Neuron (in vitro differentiated cells): ENCODE data around the gene ZNF407.

ENCODE experiments used
- H2AFZ ChIP-seq: one replicate; pipeline ENCODE4 v1.6.1; 2013; ENCODE audit warnings: low read depth, mild to moderate bottlenecking, inconsistent platforms, low read length, moderate library complexity
- H3K27me3 ChIP-seq: one replicate; pipeline ENCODE4 v1.6.1; 2013; ENCODE audit warnings: low read length; ENCODE audit not compliant: insufficient read depth
- H3K36me3 ChIP-seq: one replicate; pipeline ENCODE4 v1.6.1; 2013; ENCODE audit warnings: low read length; ENCODE audit not compliant: insufficient read depth
- H3K4me1 ChIP-seq: one replicate; pipeline ENCODE4 v1.6.1; 2013; ENCODE audit warnings: low read length; ENCODE audit not compliant: insufficient read depth
- H3K4me3 ChIP-seq: 2 replicates; pipeline ENCODE4 v1.5.1; 2013; ENCODE audit warnings: mild to moderate bottlenecking, low read length, moderate library complexity
- H3K9me3 ChIP-seq: one replicate; pipeline ENCODE4 v1.6.1; 2013; ENCODE audit warnings: low read length

Gene ZNF407

DNA sequence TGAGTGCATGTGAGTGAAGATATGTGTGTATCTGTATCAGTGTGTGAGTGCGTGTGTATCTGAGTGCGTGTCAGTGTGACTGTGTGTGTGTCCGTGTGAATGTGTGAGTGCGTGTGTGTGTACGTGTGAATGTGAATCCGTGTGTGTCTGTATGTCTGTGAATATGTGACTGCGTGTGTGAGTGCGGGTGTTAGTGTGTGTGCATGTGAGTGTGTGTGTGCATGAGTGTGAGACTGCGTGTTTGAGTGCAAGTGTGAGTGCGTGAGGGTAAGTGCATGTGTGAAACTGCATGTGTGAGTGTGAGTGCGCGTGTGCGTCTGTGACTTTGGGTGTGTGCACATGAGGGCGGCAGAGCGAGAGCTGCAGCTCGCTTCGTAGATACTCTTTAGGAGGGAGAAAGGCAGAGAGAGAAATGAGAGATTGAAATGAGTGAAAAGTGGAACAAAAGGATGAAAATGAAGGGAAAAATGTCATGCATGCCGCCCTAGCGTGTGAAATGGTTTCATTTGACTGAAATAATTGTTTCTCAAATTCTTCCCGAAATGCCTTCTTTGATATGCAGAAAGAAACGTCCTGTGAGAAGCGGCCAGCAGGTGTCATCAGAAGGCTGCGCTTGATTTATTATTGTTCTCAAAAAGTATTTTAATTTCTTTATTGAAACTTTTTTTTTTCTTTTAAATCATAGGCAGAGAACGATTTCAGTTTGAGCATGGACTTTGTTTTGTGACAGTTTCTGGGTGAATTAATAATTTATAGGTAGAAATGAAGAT lies 25.6 kb downstream of the ZNF407 start:
- no peak overlapping the region for H3K4me3 ChIP-seq

DNA sequence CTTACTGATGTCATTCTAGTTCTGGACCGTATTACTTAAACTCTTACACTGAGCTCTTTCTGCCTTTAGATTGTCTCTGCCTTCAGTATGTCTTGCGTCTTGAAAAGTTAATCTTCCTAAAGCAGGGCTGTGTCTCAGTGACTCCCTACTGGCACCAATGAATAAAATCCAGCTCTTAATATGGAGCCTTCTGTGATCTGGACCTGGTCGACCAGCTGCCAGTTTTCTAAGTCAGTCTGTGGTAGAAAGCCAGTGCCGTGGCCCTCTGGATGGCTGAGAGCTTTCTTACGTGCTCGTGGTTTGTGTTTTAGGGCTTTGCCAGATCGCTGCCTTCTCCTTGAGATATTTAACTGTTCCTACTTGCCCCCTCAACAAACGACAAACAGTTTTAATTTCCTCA lies 26.8 kb downstream of the ZNF407 start:
- Histone ChIP-seq H3K4me3 (no peak overlapping the region), H3K27me3 (no peaks in the 10 kb centered on the region), H3K36me3 (no peaks in the 10 kb centered on the region), H3K4me1 (no peaks in the 10 kb centered on the region), H2AFZ (no peak overlapping the region), H3K9me3 (no peaks in the 10 kb centered on the region)

More for the DNA sequence above, 25.6 kb downstream of the ZNF407 start:
- H3K36me3 ChIP-seq: no peaks in the 10 kb centered on the region
- H3K9me3 ChIP-seq: no peaks in the 10 kb centered on the region
- H3K4me1 ChIP-seq: no peaks in the 10 kb centered on the region
- no peaks in the 10 kb centered on the region for H3K27me3 ChIP-seq
- H2AFZ ChIP-seq: no peak overlapping the region

DNA sequence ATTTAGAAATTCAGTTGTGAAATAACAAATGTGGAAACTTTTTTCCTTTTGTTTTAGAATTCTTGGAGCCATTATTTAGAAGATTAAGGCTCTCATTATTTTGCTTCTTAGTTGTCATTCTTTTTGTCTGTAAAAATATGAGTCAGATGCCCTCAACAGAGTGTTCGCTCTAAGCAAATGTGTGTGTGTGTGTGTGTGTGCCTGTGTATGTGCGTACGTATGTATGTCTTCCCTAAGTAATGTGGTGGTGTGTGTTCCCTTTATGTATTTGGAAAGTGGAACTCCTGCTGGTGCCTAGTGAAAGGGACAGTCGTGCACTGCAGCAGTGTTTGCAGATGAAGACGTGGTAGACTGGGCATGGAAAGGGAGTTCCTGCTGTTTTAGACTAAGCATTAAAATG lies 27.5 kb downstream of the ZNF407 start:
- Histone ChIP-seq H3K36me3 (no peaks in the 10 kb centered on the region), H3K4me3 (no peak overlapping the region), H3K9me3 (no peaks in the 10 kb centered on the region), H3K27me3 (no peaks in the 10 kb centered on the region), H2AFZ (no peak overlapping the region), H3K4me1 (no peaks in the 10 kb centered on the region)

DNA sequence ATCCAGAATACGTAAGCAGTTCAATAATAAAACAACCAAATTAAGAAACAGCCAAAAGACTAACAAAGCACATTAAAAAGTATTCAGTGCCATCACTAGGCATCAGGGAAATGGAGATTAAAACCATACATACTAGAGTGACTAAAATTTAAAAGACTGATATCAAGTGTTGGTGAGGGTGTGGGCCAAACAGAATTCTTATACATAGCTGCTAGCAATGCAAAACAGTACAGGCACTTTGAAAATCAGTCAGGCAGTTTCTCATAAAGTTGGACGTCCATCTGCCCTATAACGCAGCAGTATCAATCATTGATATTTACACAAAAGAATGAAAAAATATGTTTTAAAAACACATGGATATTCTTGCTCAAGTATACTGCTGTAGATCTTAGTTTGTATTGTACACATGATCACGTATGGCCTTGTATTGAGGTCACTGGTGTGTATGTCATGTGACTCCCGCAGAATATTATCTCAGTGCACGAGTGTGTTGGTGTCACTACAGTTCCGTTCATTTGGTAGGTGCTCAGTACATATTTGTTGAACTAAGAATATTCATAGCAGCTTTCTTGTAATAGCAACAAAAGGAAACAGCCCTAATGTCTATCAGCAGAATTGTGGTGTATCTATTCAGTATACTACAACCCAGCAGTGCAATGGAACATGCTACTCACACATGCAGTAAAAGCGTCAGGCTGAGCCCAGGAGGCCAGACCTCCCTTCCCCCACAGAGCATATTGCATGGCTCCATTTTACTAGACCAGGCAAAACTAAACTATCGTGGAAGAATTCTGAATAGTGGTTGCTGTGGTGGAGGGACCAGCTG lies 28.6 kb downstream of the ZNF407 start:
- Histone ChIP-seq H3K9me3 (no peaks in the 10 kb centered on the region), H2AFZ (no peak overlapping the region), H3K4me1 (no peaks in the 10 kb centered on the region), H3K36me3 (no peaks in the 10 kb centered on the region), H3K4me3 (no peak overlapping the region), H3K27me3 (no peaks in the 10 kb centered on the region)

DNA sequence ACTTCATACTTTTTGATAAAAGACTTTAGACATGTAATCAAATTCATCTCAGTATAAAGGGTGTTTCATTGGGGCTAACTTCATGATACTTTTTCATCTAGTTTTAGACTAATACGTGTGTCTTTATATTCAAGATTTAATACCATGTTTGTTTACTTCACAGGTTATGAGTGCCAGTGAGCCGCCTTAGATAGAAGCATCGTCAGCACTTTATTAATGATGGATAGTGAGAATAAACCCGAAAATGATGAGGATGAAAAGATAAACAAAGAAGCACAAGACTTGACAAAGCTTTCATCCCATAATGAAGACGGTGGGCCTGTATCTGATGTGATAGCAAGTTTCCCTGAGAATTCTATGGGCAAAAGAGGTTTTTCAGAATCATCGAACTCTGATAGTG lies 33.1 kb downstream of the ZNF407 start:
- no peak overlapping the region for H3K4me3 ChIP-seq
- H3K4me1 ChIP-seq: no peaks in the 10 kb centered on the region
- H3K27me3 ChIP-seq: no peaks in the 10 kb centered on the region
- H2AFZ ChIP-seq: no peak overlapping the region
- peaks cover 17% of the 10 kb centered on the region for H3K36me3 ChIP-seq
- no peaks in the 10 kb centered on the region for H3K9me3 ChIP-seq

DNA sequence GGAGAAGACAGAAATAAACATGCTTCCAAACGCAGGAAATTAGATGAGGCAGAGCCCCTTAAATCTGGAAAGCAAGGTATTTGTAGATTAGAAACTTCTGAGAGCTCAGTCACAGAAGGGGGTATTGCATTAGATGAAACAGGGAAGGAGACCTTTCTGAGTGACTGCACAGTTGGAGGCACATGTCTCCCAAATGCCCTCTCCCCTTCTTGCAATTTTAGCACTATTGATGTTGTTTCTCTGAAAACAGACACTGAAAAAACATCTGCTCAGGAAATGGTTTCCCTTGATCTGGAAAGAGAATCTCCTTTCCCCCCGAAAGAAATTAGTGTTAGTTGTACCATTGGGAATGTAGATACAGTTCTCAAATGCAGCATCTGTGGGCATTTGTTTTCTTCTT lies 33.5 kb downstream of the ZNF407 start:
- H2AFZ ChIP-seq: no peak overlapping the region

DNA sequence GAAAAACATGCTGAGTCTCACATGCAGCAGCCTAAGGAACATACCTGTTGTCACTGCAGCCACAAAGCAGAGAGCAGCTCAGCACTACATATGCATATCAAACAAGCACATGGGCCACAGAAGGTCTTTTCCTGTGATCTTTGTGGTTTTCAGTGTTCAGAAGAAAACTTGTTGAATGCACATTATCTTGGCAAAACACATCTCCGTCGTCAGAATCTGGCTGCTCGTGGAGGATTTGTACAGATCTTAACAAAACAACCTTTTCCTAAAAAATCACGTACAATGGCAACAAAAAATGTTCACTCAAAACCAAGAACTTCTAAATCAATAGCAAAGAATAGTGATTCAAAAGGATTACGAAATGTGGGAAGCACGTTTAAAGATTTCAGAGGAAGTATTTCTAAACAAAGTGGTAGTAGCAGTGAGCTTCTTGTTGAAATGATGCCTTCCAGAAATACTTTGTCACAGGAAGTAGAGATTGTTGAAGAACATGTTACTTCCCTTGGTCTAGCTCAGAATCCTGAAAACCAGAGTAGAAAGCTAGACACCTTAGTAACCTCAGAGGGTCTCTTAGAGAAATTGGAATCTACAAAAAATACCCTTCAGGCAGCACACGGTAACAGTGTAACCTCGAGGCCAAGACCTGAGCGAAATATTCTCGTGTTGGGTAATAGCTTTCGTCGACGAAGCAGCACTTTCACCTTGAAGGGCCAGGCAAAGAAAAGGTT lies 34.1 kb downstream of the ZNF407 start:
- no peaks in the 10 kb centered on the region for H3K27me3 ChIP-seq
- H3K36me3 ChIP-seq: peaks cover 17% of the 10 kb centered on the region
- H2AFZ ChIP-seq: no peak overlapping the region
- H3K9me3 ChIP-seq: no peaks in the 10 kb centered on the region
- H3K4me1 ChIP-seq: no peaks in the 10 kb centered on the region
- no peak overlapping the region for H3K4me3 ChIP-seq

More for the DNA sequence above, 33.5 kb downstream of the ZNF407 start:
- no peaks in the 10 kb centered on the region for H3K9me3 ChIP-seq
- H3K36me3 ChIP-seq: peaks cover 17% of the 10 kb centered on the region
- no peak overlapping the region for H3K4me3 ChIP-seq
- H3K27me3 ChIP-seq: no peaks in the 10 kb centered on the region
- no peaks in the 10 kb centered on the region for H3K4me1 ChIP-seq

DNA sequence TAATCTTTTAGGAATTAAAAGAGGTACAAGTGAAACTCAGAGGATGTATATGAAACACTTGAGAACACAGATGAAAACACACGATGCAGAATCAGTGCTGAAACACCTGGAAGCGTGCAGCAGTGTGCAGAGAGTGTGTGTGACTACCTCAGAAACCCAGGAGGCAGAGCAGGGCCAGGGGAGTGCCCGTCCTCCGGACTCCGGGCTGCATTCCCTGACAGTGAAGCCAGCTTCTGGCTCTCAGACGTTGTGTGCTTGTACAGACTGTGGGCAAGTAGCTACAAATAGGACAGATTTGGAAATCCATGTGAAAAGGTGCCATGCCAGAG lies 34.6 kb downstream of the ZNF407 start:
- no peak overlapping the region for H2AFZ ChIP-seq
- no peaks in the 10 kb centered on the region for H3K9me3 ChIP-seq

DNA sequence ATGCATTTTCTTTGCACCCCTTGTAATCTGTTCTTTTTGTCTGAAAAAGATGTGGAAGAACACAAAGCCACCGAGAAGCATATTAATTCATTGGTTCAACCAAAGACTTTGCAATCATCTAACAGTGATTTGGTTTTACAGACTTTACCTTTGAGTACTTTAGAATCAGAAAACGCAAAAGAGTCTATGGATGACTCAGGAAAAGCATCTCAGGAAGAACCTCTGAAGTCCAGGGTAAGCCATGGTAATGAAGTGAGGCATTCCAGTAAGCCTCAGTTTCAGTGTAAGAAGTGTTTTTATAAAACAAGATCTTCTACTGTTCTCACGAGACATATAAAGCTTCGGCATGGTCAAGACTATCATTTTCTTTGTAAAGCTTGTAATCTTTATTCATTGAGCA lies 35.2 kb downstream of the ZNF407 start:
- no peaks in the 10 kb centered on the region for H3K27me3 ChIP-seq
- H2AFZ ChIP-seq: no peak overlapping the region
- H3K36me3 ChIP-seq: peaks cover 17% of the 10 kb centered on the region
- H3K9me3 ChIP-seq: no peaks in the 10 kb centered on the region
- H3K4me3 ChIP-seq: no peak overlapping the region
- H3K4me1 ChIP-seq: no peaks in the 10 kb centered on the region

More for the DNA sequence above, 34.6 kb downstream of the ZNF407 start:
- H3K36me3 ChIP-seq: peaks cover 17% of the 10 kb centered on the region
- no peak overlapping the region for H3K4me3 ChIP-seq
- no peaks in the 10 kb centered on the region for H3K27me3 ChIP-seq
- no peaks in the 10 kb centered on the region for H3K4me1 ChIP-seq

DNA sequence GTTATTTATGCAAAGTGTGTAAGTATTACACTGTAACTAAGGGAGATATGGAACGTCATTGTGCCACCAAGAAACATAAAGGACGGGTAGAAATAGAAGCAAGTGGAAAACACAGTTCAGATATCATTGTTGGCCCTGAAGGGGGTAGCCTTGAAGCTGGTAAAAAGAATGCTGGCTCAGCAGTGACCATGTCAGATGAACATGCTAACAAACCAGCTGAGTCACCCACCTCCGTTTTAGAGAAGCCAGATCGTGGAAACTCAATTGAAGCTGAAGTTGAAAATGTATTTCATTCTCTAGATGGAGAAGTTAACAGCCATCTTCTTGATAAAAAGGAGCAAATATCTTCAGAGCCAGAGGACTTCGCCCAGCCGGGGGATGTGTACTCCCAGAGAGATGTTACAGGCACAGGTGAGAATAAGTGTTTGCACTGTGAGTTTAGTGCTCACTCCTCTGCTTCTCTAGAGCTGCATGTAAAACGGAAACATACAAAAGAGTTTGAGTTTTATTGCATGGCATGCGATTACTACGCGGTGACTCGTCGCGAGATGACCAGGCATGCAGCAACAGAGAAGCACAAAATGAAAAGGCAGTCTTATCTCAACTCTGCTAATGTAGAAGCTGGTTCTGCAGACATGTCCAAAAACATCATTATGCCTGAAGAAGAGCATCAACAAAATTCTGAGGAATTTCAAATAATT lies 36.1 kb downstream of the ZNF407 start:
- H2AFZ ChIP-seq: no peak overlapping the region
- peaks cover 17% of the 10 kb centered on the region for H3K36me3 ChIP-seq
- no peaks in the 10 kb centered on the region for H3K27me3 ChIP-seq
- no peak overlapping the region for H3K4me3 ChIP-seq
- no peaks in the 10 kb centered on the region for H3K9me3 ChIP-seq
- H3K4me1 ChIP-seq: no peaks in the 10 kb centered on the region

DNA sequence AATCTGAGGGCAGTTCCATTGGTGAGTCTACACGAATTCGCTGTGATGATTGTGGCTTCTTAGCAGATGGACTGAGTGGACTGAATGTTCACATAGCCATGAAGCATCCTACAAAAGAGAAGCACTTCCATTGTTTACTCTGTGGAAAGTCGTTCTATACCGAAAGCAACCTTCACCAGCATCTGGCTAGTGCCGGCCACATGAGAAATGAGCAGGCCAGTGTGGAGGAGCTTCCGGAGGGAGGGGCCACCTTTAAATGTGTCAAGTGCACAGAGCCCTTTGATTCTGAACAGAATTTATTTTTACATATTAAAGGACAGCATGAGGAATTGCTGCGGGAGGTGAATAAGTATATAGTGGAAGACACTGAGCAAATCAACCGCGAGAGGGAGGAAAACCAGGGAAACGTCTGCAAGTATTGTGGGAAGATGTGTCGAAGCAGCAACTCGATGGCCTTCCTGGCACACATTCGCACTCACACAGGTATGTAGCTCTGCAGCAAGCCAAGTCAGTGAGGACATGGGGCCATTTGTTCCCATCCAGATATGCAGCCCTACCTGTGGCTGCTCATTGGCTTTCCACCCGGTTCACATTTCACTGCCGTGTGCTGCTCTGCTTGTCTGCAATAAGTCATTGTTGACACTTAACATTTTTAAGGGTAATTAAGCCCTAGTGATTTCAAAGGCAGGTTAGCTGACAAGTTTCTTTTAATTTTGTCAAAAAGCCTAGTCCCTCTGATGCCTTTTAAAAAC lies 37.7 kb downstream of the ZNF407 start:
- Histone ChIP-seq H3K4me1 (no peaks in the 10 kb centered on the region), H3K4me3 (no peak overlapping the region), H3K36me3 (peaks cover 17% of the 10 kb centered on the region), H3K27me3 (no peaks in the 10 kb centered on the region), H3K9me3 (no peaks in the 10 kb centered on the region), H2AFZ (no peak overlapping the region)

DNA sequence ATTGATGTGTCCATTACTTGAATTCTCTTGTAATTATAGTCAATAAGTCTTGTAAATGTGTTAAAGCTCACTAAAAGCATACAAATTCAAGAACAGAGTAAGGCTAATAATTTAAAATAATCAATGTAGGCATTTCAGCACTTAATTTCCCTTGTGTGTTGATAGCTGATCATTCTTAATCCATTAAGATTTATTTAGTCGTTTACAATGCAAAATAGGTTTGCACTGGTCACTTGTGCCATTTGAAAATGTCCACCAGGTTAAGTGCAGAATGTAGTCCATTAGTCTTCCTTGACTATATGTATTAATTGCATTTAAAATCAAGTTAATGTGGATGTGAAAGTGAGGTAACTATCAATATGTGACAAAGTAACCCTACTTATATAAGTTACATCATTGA lies 39.4 kb downstream of the ZNF407 start:
- Histone ChIP-seq H3K36me3 (peaks cover 17% of the 10 kb centered on the region), H3K4me1 (peaks cover 5% of the 10 kb centered on the region), H3K27me3 (no peaks in the 10 kb centered on the region), H2AFZ (no peak overlapping the region), H3K9me3 (no peaks in the 10 kb centered on the region), H3K4me3 (no peak overlapping the region)
